ENCODE data around the gene PLXNA4.
"Not testable (repeated sequence)": the region's sequence is repeated elsewhere in the genome, so short reads cannot be mapped to it uniquely, and the experiment has no call there.

Gene PLXNA4

DNA sequence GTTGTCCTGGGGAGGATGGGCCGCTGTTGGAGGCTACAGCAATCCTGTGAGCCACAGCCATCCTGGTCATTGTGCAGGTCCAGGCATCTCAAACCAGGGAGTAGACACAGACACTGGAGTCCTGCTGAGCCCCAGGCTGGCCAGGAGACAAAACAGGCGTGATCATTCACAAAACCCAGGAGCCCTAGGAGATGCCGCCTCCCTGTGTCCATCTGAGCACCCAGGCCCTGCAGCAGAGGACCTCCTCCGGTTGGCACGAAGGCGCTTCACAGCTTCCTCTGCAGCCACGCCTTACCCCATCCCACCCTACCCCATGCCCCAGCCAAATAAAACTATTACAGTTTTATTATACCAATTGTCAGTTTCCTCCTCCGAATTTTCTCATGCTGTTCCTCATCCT lies 183.6 kb downstream of the PLXNA4 start:
- no peaks in the 10 kb centered on the region for H3K36me3 Mint-ChIP-seq

DNA sequence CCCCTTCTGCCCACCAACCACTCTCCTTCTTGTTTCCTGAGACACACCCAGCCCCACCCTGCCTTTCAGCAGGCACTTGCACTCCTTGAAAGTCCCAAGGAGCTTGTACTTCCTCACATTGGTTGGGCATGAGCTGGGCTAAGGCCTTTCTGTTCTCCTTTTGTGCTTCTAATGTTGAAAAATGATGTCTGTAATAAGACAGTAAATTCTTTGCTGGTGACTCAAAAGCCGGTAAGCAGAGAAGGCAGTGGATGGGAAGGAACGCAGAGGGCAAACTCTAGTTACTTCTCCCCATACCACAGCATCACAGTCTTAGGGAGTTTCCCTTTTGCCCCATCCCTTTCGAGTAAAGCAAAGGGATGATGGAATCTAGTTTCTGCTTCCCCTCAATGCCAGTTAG lies 185.6 kb downstream of the PLXNA4 start:
- Mint-ChIP-seq H3K36me3 (no peaks in the 10 kb centered on the region), H3K4me1 (peaks cover 9% of the 10 kb centered on the region), H3K27me3 (no peaks in the 10 kb centered on the region), H3K9me3 (no peaks in the 10 kb centered on the region), H3K4me3 (no peak overlapping the region), H3K27ac (no peak overlapping the region)

More for the DNA sequence above, 183.6 kb downstream of the PLXNA4 start:
- Mint-ChIP-seq H3K27ac (no peak overlapping the region), H3K27me3 (no peaks in the 10 kb centered on the region), H3K4me1 (peaks cover 9% of the 10 kb centered on the region), H3K9me3 (no peaks in the 10 kb centered on the region), H3K4me3 (no peak overlapping the region)

DNA sequence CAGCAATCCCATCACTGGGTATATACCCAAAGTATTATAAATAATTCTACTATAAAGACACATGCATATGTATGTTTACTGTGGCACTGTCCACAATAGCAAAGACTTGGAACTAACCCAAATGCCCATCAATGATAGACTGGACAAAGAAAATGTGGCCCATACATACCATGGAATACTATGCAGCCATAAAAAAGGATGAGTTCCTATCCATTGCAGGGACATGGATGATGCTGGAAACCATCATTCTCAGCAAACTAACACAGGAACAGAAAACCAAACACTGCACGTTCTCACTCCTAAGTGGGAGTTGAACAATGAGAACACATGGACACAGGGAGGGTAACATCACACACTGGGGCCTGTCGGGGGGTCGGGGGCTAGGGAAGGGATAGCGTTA lies 186.2 kb downstream of the PLXNA4 start:
- not testable (repeated sequence) for H3K27ac Mint-ChIP-seq, H3K4me1 Mint-ChIP-seq

DNA sequence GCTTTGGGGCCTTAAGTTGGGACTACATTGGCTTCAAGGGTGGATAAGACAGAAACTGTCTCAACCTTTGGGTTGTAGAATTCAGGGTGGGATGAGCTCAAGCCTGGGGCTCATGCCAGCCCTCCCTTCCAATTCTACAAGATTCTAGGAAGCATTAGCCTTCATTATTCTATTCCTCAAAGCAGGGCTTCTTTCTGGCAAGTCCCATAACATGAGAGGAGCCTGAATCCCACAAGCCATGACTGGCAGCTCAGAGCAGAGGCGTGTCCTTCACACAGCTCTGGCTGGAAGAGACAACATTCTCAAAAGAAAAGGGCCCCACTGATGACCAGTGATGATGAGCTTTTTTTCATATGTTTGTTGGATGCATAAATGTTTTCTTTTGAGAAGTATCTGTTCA lies 187.6 kb downstream of the PLXNA4 start:
- Mint-ChIP-seq H3K27me3 (no peaks in the 10 kb centered on the region), H3K4me1 (no peaks in the 10 kb centered on the region), H3K36me3 (no peaks in the 10 kb centered on the region), H3K27ac (no peak overlapping the region), H3K9me3 (no peaks in the 10 kb centered on the region), H3K4me3 (no peak overlapping the region)

More for the DNA sequence above, 186.2 kb downstream of the PLXNA4 start:
- H3K4me3 Mint-ChIP-seq, H3K36me3 Mint-ChIP-seq, H3K27me3 Mint-ChIP-seq, H3K9me3 Mint-ChIP-seq: not testable (repeated sequence)

DNA sequence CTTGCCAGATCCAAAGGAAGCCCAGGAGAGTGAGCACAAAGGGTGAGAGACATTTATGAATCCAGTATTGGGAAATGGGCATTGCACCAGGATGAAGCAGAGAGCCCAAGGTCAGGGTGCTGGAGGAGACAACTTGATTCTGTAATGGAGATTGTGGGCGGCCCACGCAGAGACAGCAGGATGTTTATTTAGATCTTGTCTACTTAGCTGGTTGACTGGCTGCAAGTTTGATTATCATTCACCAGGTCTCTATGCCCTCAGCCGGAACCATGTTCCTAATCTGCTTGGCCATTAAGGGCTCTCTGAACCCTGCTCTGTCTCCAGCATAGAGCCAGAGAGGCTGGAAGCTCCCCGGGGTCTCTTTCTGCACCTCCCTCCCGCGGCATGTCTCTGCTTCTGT lies 188.7 kb downstream of the PLXNA4 start:
- no peaks in the 10 kb centered on the region for H3K27me3 Mint-ChIP-seq
- H3K4me1 Mint-ChIP-seq: no peaks in the 10 kb centered on the region
- no peaks in the 10 kb centered on the region for H3K36me3 Mint-ChIP-seq
- H3K27ac Mint-ChIP-seq: no peak overlapping the region
- no peaks in the 10 kb centered on the region for H3K9me3 Mint-ChIP-seq
- H3K4me3 Mint-ChIP-seq: no peak overlapping the region

DNA sequence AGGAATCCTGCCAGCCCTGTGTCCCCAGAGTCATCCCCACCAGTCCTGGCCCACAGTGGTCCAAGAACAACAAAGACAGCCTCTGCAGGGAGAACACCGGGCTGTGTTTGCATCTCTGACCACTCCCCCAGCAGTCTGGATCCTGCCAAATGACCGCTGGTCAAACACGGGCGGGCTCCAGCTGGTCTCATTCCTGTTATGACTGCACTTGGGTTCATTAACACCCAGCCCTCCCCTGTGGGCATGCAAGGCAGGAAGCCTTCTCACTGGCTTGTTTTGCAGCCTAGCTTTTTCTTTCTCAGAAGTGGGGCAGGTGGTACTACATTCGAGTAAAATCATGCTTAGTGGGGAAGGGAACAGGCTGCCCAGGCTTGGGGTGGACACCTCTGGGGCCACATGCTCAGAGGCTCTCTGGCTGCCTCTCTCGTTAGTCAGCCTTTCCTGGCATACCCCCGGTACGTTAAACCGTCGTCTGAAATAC lies 190.0 kb downstream of the PLXNA4 start:
- Mint-ChIP-seq H3K4me3 (no peak overlapping the region), H3K9me3 (no peaks in the 10 kb centered on the region), H3K4me1 (no peaks in the 10 kb centered on the region), H3K36me3 (no peaks in the 10 kb centered on the region), H3K27ac (no peak overlapping the region), H3K27me3 (no peaks in the 10 kb centered on the region)

DNA sequence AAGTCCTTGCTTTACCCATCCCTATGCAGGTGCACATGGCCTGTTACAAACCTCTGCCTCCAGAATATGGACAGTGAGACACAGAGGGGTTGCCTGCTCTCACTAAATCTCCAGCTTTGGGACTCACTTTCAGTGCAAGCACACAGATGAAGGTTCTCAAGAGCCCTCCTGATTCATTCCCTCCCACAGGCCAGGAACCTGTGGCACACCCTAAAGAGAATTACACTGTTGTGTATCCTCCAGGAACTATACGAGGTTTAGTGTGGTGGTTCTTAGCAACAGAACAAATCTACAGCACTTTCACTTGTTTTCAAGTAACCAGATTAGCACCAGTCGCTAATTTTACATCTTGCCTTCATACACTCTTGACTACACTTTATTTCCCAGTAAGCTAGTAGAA lies 192.3 kb downstream of the PLXNA4 start:
- H3K9me3 Mint-ChIP-seq: no peaks in the 10 kb centered on the region
- no peak overlapping the region for H3K27ac Mint-ChIP-seq
- no peaks in the 10 kb centered on the region for H3K27me3 Mint-ChIP-seq
- no peak overlapping the region for H3K4me3 Mint-ChIP-seq
- no peaks in the 10 kb centered on the region for H3K4me1 Mint-ChIP-seq
- H3K36me3 Mint-ChIP-seq: no peaks in the 10 kb centered on the region

DNA sequence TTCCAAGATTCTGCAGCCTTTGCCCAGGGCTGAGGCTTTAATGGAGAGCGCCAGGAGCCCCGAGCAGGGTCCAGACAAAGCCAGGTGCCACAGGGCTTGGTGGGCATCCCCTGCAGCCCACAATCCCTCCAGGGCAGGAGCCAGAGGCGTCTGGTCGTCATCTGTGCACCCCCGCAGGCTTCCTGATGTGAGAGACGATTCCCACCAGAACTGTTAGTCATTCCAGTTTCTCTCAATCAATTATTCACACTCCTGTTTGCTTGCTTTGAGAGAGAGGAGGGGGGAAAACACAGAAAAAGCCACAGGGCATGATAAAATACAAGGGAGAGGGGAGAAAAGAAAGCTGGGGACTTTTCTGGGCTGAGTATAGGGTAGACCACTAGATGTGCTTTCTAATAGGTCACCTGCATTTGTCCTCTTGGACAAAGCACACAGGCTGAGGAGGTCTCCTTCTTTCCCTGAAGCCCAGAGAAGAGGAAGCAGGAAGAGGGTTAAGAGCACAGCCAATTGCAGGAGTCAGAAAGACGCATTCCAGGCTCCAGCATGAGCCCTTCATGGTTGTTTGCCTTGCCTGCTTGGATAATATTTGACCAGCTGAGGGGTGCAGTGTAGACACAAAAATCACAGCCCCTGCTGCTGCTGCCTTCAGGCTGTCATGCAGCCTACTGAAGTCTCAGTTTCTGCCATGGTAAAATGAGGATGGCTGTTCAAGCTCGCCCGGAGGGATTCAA lies 194.4 kb downstream of the PLXNA4 start:
- H3K27me3 Mint-ChIP-seq: no peaks in the 10 kb centered on the region
- no peak overlapping the region for H3K4me3 Mint-ChIP-seq

DNA sequence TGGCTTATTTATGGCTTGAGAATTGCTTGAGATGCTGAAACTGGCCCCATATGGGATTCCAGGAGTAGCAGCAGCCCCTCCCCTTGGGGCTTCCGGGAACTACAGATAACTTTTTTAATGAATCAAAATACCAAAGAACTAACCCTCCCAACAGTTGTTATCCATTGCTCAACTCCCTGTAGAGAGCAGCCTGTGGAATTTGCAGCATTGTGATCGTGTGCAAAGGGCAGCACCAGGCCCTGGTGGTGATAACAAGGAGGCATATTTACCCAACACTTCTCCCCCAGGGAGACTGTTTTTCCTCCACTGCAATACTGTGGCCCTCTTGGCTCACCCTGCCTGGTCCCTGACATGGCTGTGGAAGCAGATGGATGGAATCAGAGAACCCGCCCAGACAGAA lies 196.2 kb downstream of the PLXNA4 start:
- H3K4me1 Mint-ChIP-seq: no peaks in the 10 kb centered on the region
- no peak overlapping the region for H3K4me3 Mint-ChIP-seq
- H3K9me3 Mint-ChIP-seq: no peaks in the 10 kb centered on the region
- no peak overlapping the region for H3K27ac Mint-ChIP-seq
- H3K36me3 Mint-ChIP-seq: no peaks in the 10 kb centered on the region
- H3K27me3 Mint-ChIP-seq: no peaks in the 10 kb centered on the region

More for the DNA sequence above, 194.4 kb downstream of the PLXNA4 start:
- no peaks in the 10 kb centered on the region for H3K9me3 Mint-ChIP-seq
- no peak overlapping the region for H3K27ac Mint-ChIP-seq
- H3K36me3 Mint-ChIP-seq: no peaks in the 10 kb centered on the region
- no peaks in the 10 kb centered on the region for H3K4me1 Mint-ChIP-seq

DNA sequence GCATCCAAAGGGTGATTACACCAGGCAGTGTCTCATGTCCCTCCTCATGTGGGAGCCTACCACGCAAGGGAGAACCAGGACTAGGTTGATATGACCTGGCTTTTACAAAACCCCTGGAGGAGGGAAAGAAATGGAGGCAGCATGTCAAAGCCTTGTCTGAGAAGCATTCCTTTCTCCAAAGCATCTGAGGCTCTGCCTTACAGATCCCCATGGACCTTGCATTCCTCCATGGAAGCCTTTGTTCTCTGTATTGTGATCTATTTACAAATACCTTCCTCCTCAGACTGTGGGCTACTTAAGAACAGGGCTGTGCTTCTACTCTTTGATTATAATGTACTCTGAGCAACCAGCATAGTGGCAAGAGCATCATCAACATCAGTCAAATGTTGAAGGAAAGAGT lies 197.0 kb downstream of the PLXNA4 start:
- Mint-ChIP-seq H3K4me1 (no peaks in the 10 kb centered on the region), H3K9me3 (no peaks in the 10 kb centered on the region), H3K27ac (no peak overlapping the region), H3K27me3 (no peaks in the 10 kb centered on the region), H3K36me3 (no peaks in the 10 kb centered on the region), H3K4me3 (no peak overlapping the region)

DNA sequence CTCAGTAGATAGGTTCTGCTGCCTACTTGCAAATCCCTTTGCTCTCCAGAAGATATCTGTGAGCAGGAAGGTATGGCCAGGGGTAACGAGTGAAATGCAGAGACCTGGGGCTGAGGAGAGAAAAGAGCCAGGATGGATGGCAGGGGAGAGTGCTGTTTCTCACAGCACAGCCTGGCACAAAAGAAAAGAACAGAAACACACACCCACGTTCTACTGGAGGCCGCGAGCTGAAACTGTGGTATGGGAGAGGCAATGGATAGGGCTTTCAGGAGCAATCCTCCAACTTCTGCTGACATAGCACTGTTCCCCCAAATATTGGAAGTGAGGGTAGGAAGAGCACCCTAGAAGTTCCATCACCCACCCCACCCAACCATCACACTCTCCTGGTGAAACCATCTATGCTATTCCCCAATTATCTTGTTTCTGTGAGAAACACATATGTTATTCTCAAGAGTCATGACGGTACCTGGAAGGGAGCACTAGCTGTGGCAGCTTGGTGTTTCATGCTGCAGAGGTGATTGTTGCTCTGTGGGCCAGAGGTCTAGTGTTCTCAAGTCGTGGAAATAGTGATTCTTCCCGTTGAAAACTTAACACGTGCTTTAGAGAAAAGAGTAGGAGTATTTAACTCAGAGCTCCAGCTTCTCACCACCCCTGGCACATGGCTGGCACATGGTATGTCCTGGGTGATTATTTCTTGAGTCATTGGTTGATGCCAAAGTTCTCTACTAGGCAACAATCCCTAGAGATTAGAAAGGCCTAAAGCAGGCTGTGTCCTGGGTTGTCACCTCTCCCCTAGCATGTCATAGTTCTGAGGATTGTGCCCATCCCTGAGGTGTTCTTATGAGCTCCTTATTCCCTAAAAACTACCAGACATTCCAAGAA lies 198.3 kb downstream of the PLXNA4 start:
- Mint-ChIP-seq H3K9me3 (no peaks in the 10 kb centered on the region), H3K27me3 (no peaks in the 10 kb centered on the region), H3K4me1 (no peaks in the 10 kb centered on the region), H3K27ac (no peak overlapping the region), H3K4me3 (no peak overlapping the region), H3K36me3 (no peaks in the 10 kb centered on the region)

DNA sequence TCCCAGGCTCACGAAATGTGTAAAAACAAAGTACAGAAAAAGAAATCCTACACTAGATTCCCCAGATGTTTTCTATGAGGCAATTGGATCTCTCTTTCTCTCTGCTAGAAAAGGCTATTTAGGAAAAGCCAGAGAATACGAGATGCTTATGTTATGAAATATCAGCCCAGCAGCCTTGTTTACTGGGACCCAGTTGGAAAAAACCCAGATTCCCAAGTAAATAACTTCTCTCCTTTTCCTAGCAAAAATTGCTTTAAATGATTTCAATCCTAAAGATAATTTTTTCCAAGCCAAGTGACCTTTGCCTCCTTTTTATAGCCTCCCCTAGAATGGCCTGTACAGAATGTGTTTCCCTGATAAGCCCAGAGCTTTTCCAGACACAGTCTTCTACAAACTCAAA lies 199.3 kb downstream of the PLXNA4 start:
- H3K27me3 Mint-ChIP-seq: no peaks in the 10 kb centered on the region
- H3K4me3 Mint-ChIP-seq: no peak overlapping the region
- H3K4me1 Mint-ChIP-seq: no peaks in the 10 kb centered on the region
- no peak overlapping the region for H3K27ac Mint-ChIP-seq
- H3K9me3 Mint-ChIP-seq: no peaks in the 10 kb centered on the region
- no peaks in the 10 kb centered on the region for H3K36me3 Mint-ChIP-seq

DNA sequence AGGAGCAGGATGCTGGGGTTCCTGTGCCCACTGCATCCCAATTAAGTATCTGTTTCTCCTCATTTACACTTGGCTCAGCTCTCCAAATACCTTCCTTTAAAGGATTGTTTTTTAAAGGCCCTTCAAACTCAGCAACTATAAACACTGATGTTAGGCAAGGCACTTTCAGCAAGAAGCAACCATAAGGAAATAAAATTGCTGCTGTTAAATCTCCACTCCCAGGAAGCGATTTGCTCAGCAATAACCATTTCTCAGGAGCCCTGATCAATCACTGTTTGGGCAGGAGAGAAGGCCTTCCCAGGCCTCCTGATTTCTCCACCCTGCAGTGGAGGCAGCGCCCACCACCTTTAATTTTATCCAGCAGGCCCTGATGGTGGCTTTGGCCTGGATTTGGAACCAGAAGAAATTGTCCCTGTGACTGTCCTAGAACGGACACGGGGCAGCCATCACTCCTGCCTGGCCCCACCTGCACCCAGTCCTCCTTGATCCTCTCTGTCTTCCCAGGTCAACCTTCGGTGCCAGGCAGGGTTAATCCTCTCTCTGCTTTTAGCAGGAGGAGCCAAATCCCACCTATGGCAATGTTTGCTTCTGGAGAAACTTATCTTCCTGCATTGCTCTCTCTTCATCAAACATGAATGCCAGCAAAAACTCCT lies 199.8 kb downstream of the PLXNA4 start:
- Mint-ChIP-seq H3K4me1 (no peaks in the 10 kb centered on the region), H3K27me3 (no peaks in the 10 kb centered on the region), H3K36me3 (no peaks in the 10 kb centered on the region), H3K4me3 (no peak overlapping the region), H3K27ac (no peak overlapping the region), H3K9me3 (no peaks in the 10 kb centered on the region)

DNA sequence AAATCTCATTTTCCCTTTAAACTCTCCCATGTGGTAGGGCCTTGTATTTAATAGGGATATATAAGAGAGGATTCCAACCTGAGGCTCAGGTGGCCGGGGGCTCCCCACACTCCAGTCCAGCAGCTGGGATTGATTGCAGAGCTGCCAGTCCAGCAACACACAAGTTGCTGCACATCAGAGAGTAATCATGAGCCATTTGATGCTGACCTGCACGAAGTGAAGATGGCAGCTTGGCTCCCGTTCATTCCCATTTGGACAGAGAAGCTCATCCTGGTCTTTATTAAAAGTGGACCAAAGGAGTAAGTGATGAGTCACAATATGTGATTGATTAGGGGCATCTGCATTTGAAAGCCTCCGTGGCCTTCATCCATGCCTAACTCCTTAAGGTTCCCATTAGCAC lies 202.4 kb downstream of the PLXNA4 start:
- H3K27me3 Mint-ChIP-seq: no peaks in the 10 kb centered on the region
- H3K27ac Mint-ChIP-seq: no peak overlapping the region

DNA sequence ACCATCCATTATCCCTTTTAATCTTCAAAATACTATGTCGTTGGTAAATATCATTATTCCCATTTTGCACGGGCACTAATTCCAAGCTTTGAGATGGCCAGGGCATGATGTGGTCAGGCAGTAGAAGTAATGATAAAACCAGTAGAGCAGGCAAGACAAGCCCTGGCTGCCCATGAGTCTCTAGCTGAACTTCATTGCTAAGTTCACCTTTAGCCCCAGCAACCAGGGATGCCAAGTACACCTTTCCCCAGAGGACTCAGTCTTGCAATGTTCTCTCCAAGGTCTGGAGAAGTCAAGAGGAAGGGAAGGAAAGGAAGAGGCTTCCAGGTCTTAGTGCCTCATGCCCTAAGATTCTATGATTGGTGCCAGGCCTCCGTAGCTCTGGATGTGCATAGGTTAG lies 203.2 kb downstream of the PLXNA4 start:
- Mint-ChIP-seq H3K36me3 (no peaks in the 10 kb centered on the region), H3K9me3 (no peaks in the 10 kb centered on the region), H3K27me3 (no peaks in the 10 kb centered on the region), H3K4me1 (no peaks in the 10 kb centered on the region), H3K27ac (no peak overlapping the region), H3K4me3 (no peak overlapping the region)

More for the DNA sequence above, 202.4 kb downstream of the PLXNA4 start:
- Mint-ChIP-seq H3K4me1 (no peaks in the 10 kb centered on the region), H3K36me3 (no peaks in the 10 kb centered on the region), H3K4me3 (no peak overlapping the region), H3K9me3 (no peaks in the 10 kb centered on the region)

DNA sequence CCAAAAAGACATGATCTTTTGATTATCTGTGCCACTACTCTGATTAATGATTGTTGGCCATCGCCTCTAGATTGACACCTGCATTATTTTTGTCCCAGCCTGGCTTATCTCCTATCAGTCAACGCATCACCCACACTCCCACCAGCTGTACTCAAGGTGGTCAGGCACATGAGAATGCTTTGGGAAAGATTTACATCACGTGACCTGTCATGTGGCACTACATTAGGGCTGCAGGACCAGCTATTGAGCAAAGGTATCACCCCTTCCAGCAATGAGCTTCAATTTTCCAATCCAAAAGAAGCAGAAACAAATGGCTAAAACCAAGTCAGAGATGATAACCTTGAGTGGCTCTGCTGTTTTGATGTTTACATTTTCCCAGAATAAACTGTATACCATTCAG lies 204.3 kb downstream of the PLXNA4 start:
- Mint-ChIP-seq H3K4me1 (no peaks in the 10 kb centered on the region), H3K27me3 (no peaks in the 10 kb centered on the region), H3K9me3 (no peaks in the 10 kb centered on the region), H3K27ac (no peak overlapping the region), H3K4me3 (no peak overlapping the region), H3K36me3 (no peaks in the 10 kb centered on the region)
